GM19467 (cell line): Measurements from ENCODE around the gene RIT2.
"Not testable (repeated sequence)": the region's sequence is repeated elsewhere in the genome, so short reads cannot be mapped to it uniquely, and the experiment has no call there.

Experiments
- ATAC-seq: cut with Tn5 transposase; IDR thresholded peaks from one replicate; pipeline ENCODE4 v1.9.1; 2021; ENCODE audit warnings: mild to moderate bottlenecking, moderate library complexity; ENCODE audit not compliant: unreplicated experiment

Gene RIT2

GRCh38 chr18:42778445-42779042 lies 336.9 kb downstream of the RIT2 start:
- ATAC-seq = no peak

- no peak for ATAC-seq
Observed at GRCh38 chr18:42778024-42778423, 337.5 kb downstream of the RIT2 start.

GRCh38 chr18:42773870-42774269 lies 341.6 kb downstream of the RIT2 start:
- no peak for ATAC-seq

- ATAC-seq = no peak
Observed at GRCh38 chr18:42771936-42772335, 343.5 kb downstream of the RIT2 start.

GRCh38 chr18:42765302-42765701 lies 350.2 kb downstream of the RIT2 start:
- no peak for ATAC-seq

GRCh38 chr18:42760290-42760689 lies 355.2 kb downstream of the RIT2 start:
- no peak for ATAC-seq

- ATAC-seq = no peak
Observed at GRCh38 chr18:42758852-42759251, 356.6 kb downstream of the RIT2 start.

GRCh38 chr18:42756214-42756613 lies 359.3 kb downstream of the RIT2 start:
- no peak for ATAC-seq

- ATAC-seq = no peak
Observed at GRCh38 chr18:42752916-42753315, 362.6 kb downstream of the RIT2 start.

- ATAC-seq = no peak
Observed at GRCh38 chr18:42746794-42747193, 368.7 kb downstream of the RIT2 start.

- ATAC-seq = no peak
Observed at GRCh38 chr18:42745931-42746330, 369.6 kb downstream of the RIT2 start.

GRCh38 chr18:42745171-42745570 lies 370.3 kb downstream of the RIT2 start:
- ATAC-seq = no peak

GRCh38 chr18:42743373-42744138 lies 371.9 kb downstream of the RIT2 start:
- no peak for ATAC-seq

GRCh38 chr18:42742969-42743368 lies 372.5 kb downstream of the RIT2 start:
- ATAC-seq = no peak

GRCh38 chr18:42742474-42742873 lies 373.0 kb downstream of the RIT2 start:
- ATAC-seq = no peak

- not testable (repeated sequence) for ATAC-seq
Observed at GRCh38 chr18:42741805-42742347, 373.6 kb downstream of the RIT2 start.

GRCh38 chr18:42741299-42741698 lies 374.2 kb downstream of the RIT2 start:
- ATAC-seq = not testable (repeated sequence)

GRCh38 chr18:42736074-42736473 lies 379.4 kb downstream of the RIT2 start:
- ATAC-seq = no peak

GRCh38 chr18:42734520-42734919 lies 381.0 kb downstream of the RIT2 start:
- no peak for ATAC-seq

GRCh38 chr18:42730272-42730671 lies 385.2 kb downstream of the RIT2 start:
- ATAC-seq = no peak

- ATAC-seq = no peak
Observed at GRCh38 chr18:42719221-42719620, 396.3 kb downstream of the RIT2 start.

GRCh38 chr18:42712065-42712464 lies 403.4 kb downstream of the RIT2 start:
- no peak for ATAC-seq
